HG03342 (cell line): ENCODE results near the gene ZBTB12.
"Not testable (repeated sequence)": the region's sequence is repeated elsewhere in the genome, so short reads cannot be mapped to it uniquely, and the experiment has no call there.

ENCODE experiments used
- ATAC-seq: cut with Tn5 transposase; IDR thresholded peaks from one replicate; pipeline ENCODE4 v1.9.1; 2021; ENCODE audit warnings: mild to moderate bottlenecking, moderate library complexity; ENCODE audit not compliant: unreplicated experiment

Gene ZBTB12, protein sequence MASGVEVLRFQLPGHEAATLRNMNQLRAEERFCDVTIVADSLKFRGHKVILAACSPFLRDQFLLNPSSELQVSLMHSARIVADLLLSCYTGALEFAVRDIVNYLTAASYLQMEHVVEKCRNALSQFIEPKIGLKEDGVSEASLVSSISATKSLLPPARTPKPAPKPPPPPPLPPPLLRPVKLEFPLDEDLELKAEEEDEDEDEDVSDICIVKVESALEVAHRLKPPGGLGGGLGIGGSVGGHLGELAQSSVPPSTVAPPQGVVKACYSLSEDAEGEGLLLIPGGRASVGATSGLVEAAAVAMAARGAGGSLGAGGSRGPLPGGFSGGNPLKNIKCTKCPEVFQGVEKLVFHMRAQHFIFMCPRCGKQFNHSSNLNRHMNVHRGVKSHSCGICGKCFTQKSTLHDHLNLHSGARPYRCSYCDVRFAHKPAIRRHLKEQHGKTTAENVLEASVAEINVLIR

DNA sequence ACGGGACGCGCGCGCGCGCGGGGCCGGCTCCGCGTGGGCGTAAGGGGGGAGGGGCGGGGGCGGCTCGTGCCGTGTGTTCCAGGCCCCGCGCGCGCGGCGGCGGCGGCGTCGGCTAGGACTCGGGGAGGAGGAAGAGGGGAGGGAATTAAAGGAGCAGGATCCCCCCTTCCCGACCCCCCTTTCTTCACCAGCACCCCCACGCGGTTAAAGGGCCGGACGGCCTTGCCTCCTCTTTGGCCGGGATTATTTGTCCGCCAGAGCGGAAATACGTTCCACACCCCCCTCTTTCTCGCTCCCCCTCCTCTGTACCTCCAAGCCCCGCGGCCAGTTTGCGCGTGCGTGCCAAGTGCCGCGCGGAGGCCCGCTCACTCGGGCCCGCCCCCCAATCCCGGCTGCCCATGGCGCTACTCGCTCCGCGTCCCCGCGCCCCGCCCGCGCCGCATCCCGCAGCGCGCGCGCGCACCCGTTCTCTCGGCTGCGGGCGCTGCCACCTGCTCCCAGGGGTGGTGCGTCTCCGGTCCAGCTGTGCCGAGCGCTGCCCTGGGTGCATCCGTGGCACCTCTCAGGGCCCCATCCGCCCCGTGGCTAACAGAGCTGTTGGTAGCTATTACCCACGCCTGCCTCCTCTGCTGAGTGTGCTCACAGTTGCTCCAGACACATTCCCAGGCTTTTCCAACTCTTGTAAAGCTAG is at the start of gene ZBTB12:
Gene ZBTB12, minus strand, starts transcription at position 134 of the 691 bp plus-strand sequence. CDS start 781 bp downstream, outside the sequence.
- peak; percentile 53 for ATAC-seq

DNA sequence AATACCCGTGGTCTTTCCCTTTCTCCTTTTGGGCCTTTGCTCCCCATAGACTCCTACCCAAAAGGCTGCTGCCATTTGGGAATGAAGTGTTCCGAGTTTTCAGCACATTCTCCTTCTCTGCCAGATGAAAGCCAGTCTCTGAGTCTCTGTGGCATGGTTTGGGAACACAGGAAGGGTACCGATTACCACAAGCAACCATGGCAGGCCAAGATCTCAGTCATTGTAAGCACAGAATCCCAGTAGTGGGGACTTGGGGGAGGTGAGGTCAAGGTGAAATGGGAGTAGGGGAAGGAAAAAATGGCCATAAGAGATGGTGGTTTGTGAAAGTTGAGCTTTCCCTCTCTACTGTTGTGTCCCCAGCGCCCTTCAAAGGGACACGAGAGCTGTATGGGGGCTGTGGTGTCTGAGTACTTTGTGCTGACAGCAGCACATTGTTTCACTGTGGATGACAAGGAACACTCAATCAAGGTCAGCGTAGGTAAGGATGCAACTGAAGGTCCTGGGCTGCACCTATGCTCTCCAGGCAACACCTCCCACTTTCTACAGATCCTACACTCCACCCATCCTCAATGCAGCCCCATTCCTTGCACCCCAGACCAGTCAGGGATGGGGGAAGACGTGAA is 48.2 kb upstream of the ZBTB12 start:
- ATAC-seq: no peak

DNA sequence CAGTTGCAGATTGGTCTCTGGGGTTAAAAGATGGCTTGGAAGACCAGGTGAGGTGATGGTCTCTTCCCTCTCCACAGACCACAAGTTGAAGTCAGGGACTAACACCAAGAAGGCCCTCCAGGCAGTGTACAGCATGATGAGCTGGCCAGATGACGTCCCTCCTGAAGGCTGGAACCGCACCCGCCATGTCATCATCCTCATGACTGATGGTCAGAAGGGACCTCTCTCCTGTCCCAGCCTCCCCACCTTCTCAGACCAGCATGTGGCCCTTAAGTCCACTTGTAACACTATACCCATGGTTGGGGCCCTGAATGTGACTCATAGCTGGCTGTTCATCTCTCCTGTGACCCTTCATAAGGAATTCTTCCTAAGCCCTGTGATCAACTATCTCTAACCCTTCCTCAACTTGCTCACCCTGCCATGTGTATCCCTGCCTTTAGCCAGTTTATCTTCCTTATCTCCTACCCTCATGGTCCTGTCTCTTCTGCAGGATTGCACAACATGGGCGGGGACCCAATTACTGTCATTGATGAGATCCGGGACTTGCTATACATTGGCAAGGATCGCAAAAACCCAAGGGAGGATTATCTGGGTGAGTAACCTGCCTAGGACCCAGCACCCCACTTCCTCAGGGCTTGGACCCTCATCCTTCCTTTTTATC is 47.0 kb upstream of the ZBTB12 start:
- ATAC-seq: no peak

DNA sequence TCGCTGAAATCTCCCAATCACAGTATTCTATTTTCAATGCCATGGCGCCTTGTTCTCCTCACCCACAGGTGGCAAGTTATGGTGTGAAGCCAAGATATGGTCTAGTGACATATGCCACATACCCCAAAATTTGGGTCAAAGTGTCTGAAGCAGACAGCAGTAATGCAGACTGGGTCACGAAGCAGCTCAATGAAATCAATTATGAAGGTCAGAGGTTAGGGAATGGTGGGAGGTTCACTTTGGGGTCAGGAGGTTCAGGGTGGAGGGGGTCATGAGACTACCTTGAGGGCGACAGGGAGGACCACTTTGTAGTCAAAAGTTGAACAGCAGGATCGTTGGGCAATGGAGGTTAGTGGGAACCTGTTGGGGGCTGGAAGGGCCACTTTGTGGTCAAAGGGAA is 46.4 kb upstream of the ZBTB12 start:
- ATAC-seq: no peak

DNA sequence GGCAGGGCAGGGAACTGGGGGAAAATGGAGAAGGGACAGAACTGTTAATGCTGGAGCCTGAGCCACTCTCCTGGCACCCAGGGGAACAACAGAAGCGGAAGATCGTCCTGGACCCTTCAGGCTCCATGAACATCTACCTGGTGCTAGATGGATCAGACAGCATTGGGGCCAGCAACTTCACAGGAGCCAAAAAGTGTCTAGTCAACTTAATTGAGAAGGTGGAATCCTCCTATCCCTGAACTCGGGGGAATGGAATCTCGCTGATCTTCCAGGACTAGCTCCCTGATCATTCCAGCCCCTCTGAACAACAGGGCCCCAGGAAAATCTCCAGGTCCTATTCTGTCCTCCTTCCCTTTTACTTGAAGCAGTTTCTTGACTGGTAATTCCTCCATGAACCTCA is 46.0 kb upstream of the ZBTB12 start:
- ATAC-seq: no peak

DNA sequence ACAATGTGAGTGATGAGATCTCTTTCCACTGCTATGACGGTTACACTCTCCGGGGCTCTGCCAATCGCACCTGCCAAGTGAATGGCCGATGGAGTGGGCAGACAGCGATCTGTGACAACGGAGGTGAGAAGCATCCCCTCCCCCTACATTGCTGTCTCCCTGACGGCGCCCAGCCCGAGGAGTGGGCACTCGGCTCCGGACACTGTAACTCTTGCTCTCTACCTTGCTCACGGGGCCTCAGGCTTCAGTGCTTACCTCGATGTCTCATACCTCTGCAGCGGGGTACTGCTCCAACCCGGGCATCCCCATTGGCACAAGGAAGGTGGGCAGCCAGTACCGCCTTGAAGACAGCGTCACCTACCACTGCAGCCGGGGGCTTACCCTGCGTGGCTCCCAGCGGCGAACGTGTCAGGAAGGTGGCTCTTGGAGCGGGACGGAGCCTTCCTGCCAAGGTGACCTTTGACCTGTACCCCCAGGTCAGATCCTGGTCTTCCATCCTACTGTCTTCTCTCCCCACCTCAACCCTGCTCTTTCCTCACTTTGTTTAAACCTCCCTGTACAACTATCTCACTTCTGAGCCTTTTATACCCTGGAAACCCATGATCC is 45.3 kb upstream of the ZBTB12 start:
- no peak for ATAC-seq

DNA sequence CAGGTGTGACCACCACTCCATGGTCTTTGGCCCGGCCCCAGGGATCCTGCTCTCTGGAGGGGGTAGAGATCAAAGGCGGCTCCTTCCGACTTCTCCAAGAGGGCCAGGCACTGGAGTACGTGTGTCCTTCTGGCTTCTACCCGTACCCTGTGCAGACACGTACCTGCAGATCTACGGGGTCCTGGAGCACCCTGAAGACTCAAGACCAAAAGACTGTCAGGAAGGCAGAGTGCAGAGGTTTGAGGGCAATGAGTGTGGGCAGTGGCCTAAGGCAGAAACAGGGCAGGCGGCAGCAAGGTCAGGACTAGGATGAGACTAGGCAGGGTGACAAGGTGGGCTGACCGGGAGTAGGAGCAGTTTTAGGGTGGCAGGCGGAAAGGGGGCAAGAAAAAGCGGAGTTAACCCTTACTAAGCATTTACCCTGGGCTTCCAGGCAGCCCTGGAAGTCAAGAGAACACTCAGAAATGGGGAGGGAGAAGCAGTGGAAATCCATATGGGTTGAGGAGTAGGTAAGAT is 44.5 kb upstream of the ZBTB12 start:
- ATAC-seq: no peak

DNA sequence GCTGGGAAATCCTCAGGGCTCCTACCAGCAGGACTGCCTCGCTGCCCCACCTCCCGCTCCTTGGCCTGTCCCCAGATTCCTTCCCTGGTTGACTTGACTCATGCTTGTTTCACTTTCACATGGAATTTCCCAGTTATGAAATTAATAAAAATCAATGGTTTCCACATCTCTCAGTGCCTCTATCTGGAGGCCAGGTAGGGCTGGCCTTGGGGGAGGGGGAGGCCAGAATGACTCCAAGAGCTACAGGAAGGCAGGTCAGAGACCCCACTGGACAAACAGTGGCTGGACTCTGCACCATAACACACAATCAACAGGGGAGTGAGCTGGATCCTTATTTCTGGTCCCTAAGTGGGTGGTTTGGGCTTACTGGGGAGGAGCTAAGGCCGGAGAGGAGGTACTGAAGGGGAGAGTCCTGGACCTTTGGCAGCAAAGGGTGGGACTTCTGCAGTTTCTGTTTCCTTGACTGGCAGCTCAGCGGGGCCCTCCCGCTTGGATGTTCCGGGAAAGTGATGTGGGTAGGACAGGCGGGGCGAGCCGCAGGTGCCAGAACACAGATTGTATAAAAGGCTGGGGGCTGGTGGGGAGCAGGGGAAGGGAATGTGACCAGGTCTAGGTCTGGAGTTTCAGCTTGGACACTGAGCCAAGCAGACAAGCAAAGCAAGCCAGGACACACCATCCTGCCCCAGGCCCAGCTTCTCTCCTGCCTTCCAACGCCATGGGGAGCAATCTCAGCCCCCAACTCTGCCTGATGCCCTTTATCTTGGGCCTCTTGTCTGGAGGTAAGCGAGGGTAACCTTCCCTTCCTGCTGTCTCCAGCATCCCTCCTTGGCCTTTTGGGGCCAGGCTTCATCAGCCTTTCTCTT is 43.9 kb upstream of the ZBTB12 start, which contains the start of gene CFB:
Gene CFB, plus strand, starts transcription at position 589 of the 863 bp plus-strand sequence. Its CDS starts 127 bp downstream, at position 716.
- ATAC-seq: no peak

DNA sequence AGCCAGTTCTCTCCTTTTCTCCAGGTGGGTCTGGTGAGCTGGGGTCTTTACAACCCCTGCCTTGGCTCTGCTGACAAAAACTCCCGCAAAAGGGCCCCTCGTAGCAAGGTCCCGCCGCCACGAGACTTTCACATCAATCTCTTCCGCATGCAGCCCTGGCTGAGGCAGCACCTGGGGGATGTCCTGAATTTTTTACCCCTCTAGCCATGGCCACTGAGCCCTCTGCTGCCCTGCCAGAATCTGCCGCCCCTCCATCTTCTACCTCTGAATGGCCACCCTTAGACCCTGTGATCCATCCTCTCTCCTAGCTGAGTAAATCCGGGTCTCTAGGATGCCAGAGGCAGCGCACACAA is 43.2 kb upstream of the ZBTB12 start:
- no peak for ATAC-seq

DNA sequence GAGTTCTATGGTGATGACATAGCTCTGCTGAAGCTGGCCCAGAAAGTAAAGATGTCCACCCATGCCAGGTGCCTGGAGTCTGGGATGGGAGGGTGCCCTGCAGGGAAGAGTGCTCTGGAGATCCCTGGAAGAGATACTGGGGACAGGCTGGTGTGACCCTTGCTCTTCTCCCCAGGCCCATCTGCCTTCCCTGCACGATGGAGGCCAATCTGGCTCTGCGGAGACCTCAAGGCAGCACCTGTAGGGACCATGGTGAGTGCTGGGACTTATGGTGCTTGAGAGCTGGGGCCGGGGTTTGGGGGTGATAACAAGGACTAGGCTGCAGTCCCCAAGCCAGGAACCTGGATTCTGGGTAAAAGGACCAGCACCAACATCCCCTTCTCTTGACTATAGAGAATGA is 41.9 kb upstream of the ZBTB12 start:
- no peak for ATAC-seq

DNA sequence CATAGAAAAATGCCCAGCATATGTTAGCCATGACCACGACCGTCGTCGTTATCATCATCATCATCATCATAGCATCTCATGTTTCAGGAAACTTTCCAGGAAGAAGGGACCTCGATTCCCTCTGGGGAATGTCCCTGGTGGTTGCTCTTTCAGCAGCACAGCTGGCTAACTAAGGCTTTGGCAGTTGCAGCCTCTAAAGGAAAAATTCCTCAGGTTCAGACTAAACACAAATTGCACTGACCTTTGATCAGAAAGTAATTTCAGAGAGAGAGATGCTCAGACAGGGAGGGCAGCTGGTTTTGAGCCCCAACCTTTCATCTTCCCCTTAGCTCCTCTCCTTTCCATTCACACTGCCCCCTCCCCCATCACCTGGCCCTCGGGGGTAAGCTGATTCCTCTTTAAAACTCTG is 38.4 kb upstream of the ZBTB12 start:
- no peak for ATAC-seq

DNA sequence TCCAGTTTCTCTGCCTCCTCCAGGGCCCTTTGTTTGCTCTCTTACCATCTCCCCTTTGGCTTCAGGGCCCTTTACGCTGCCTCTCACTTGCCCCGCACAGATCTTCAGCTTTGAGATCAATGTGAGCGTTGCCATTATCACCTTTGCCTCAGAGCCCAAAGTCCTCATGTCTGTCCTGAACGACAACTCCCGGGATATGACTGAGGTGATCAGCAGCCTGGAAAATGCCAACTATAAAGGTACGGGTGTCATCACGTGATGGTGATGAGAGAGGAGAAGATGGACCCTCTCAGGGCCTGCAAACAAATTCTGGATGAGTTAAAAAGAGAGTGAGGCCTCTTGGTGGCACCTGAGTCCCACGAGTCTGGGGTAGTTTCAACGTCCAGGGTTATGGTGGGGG is 33.9 kb upstream of the ZBTB12 start:
- ATAC-seq: no peak

DNA sequence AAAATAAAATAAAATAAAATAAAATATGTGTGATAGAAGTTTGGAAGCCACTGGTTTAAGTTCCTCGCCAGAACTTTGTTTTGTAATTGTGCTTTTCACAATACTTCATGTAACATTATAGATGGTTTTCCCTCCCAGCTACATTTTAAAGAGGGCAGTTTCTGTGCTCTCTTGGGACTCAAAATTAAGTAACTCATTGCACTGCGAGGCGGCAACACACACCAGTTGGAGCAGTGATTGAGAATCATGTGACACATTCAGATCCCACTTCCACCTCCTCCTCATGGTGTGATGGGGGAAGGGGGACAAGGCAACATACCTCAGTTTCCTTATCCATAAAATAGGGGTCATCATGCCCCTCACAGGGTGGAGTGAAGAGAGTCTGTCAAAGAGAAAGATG is 33.1 kb upstream of the ZBTB12 start:
- no peak for ATAC-seq

DNA sequence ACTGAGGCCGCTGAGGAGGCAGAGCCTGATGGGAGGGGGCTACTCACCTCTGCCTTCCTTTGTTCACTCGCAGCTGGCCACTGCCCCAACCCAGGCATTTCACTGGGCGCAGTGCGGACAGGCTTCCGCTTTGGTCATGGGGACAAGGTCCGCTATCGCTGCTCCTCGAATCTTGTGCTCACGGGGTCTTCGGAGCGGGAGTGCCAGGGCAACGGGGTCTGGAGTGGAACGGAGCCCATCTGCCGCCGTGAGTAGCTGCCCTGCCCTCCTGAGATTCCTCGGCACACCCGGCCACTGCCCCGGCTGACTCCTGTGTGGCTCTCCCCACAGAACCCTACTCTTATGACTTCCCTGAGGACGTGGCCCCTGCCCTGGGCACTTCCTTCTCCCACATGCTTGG is 31.7 kb upstream of the ZBTB12 start:
- ATAC-seq: no peak

DNA sequence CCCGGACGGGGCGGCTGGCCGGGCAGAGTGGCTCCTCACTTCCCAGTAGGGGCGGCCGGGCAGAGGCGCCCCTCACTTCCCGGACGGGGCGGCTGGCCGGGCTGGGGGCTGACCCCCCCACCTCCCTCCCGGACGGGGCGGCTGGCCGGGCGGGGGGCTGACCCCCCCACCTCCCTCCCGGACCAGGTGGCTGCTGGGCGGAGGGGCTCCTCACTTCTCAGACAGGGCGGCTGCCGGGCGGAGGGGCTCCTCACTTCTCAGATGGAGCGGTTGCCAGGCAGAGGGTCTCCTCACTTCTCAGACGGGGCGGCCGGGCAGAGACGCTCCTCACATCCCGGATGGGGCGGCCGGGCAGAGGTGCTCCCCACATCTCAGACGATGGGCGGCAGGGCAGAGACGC is 30.3 kb upstream of the ZBTB12 start:
- not testable (repeated sequence) for ATAC-seq

DNA sequence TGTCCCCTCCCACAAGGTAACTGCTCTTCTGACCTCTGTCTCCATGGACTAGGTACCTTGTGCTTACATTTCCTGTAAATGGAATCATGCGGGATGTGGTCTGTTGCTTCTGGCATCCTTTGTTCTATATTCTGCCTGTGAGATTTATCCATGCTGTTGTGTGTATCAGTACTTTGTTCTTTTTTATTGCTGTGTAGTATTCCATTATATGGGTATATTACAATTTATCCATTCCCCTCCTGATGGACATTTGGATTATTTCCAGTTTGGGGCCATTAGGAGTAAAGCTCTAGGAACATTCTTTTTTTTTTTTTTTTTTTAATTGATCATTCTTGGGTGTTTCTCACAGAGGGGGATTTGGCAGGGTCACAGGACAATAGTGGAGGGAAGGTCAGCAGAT is 29.1 kb upstream of the ZBTB12 start:
- no peak for ATAC-seq

DNA sequence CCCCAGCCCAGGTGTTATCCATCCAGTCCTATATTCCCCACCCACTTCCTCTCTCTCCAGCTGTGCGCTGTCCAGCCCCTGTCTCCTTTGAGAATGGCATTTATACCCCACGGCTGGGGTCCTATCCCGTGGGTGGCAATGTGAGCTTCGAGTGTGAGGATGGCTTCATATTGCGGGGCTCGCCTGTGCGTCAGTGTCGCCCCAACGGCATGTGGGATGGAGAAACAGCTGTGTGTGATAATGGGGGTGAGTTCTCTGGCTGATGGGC is 26.7 kb upstream of the ZBTB12 start:
- ATAC-seq: no peak

DNA sequence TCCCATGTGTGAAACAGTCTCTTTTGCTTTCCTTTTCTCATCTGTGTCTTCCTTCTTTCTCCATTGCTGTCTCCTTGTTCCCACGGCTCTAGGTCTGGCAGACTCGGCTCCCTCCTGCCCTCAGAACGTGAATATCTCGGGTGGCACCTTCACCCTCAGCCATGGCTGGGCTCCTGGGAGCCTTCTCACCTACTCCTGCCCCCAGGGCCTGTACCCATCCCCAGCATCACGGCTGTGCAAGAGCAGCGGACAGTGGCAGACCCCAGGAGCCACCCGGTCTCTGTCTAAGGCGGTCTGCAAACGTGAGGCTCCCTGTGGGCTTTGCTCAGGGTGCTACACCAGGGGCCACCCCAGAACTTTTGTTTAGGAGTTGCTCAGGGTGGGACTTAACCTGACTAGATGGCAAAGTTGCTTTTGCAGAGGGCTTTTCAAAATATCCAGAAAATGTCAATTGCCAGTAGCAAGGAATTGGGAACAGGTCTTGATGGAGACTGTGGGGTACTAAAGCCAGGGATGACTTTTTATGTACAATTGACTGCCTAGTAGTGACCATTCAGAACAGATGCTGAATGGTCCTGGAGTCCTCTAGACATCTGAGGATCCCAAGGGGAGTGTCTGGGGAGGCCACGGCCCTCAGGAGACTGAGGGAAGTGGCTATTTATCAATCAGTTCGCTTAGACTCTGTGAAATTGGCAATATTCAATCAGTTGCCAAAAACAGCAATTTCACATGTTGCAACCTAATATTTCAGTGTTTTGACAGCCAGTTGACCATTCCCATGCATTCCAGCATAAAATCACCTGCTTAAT is 26.2 kb upstream of the ZBTB12 start:
- no peak for ATAC-seq

DNA sequence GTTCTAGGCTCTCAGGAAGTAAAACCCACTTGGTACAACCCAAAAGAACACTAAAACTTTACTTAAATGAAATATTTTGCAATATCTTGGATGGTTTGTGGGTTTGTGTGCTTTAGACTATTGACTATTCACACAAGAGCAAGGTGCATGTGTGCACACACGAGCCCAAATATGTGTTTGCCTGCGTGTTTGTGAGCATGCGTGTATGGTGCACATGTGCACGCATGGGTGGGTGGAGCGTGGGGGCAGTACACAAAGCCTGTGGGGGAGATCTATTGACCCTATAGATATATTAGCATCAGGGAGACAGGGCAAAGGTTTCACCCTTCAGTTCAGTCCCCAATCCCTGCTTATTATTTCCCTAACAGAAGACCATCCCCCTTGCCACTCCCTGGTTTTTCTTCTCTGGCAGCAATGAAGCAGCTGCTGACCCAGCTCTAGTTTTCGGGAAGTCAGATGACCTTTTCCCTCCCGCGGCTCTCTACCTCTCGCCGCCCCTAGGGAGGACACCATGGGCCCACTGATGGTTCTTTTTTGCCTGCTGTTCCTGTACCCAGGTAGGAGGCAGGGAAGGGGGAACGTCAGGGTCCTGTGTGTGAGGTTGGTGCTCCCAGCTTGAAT is 25.5 kb upstream of the ZBTB12 start, which contains the start of gene C2:
Gene C2, plus strand, starts transcription at position 476 of the 621 bp plus-strand sequence. Its CDS starts 36 bp downstream, at position 512.
- no peak for ATAC-seq
